ENCODE results near the gene TMEFF2. TPM values are rescaled to one million over a fixed set of nuclear protein-coding genes. Genes with fewer than 3 reads are reported as not detected.

The TMEFF2 gene
- total RNA-seq, 1 donor from 2014 or later: 23.9 TPM

DNA sequence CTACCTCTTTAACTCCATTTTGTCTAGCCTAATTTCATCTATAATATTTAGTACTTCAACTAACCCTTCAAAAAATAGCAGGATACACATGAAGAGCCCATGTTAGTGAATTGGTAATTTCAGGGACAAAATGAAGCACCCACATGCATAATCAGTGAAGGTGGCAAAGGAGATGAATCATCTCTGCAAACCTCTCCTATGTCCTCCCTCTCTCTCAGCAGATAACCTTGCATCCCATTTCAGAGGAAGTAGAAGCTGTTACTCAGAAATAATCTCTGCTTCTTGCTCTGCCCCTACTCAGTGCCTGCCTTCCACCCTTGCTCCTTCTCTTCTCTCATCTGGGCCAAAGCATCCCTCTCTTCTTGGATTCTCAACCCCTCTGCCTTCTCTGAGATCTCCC, 287.6 kb downstream of the TMEFF2 start:
- no peak overlapping the region for H3K27ac Mint-ChIP-seq (ENCODE audit: unreplicated experiment)
- H3K9me3 Mint-ChIP-seq (ENCODE audit: unreplicated experiment): peaks cover 1% of the 10 kb centered on the region
- H3K4me3 Mint-ChIP-seq (ENCODE audit: unreplicated experiment): no peak overlapping the region

DNA sequence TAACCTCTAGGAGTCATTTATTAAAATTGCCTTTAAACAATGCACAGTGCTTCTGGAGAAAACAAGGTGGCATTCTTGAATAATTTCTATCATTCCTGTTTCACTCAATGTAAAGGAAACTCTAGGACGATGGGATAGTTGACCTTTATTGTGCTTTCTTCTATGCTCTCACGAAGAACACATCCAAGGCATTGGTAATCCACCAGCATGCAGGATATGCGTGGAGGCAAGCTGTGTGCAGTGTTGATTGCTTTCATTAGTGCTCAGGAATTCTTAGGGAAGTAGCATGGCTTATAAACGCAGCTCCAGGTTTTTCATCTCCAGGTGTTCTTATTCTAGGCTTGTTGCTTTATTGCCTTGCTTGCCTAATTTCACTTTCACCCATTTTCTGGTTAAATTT, 289.4 kb downstream of the TMEFF2 start:
- Mint-ChIP-seq H3K4me1 (ENCODE audit: low read depth, unreplicated experiment) (no peaks in the 10 kb centered on the region), H3K27ac (ENCODE audit: unreplicated experiment) (no peak overlapping the region), H3K36me3 (ENCODE audit: unreplicated experiment) (peaks cover 6% of the 10 kb centered on the region), H3K27me3 (ENCODE audit: unreplicated experiment) (peaks cover 1% of the 10 kb centered on the region), H3K9me3 (ENCODE audit: unreplicated experiment) (peaks cover 4% of the 10 kb centered on the region), H3K4me3 (ENCODE audit: unreplicated experiment) (no peak overlapping the region)
- DNase-seq: no peak
- TF ChIP-seq, protein P1, sequence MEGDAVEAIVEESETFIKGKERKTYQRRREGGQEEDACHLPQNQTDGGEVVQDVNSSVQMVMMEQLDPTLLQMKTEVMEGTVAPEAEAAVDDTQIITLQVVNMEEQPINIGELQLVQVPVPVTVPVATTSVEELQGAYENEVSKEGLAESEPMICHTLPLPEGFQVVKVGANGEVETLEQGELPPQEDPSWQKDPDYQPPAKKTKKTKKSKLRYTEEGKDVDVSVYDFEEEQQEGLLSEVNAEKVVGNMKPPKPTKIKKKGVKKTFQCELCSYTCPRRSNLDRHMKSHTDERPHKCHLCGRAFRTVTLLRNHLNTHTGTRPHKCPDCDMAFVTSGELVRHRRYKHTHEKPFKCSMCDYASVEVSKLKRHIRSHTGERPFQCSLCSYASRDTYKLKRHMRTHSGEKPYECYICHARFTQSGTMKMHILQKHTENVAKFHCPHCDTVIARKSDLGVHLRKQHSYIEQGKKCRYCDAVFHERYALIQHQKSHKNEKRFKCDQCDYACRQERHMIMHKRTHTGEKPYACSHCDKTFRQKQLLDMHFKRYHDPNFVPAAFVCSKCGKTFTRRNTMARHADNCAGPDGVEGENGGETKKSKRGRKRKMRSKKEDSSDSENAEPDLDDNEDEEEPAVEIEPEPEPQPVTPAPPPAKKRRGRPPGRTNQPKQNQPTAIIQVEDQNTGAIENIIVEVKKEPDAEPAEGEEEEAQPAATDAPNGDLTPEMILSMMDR (IDR thresholded peaks at IDR 0.05; ENCODE audit: partially characterized antibody, unreplicated experiment): no peak

More for the DNA sequence above, 287.6 kb downstream of the TMEFF2 start:
- H3K27me3 Mint-ChIP-seq (ENCODE audit: unreplicated experiment): peaks cover 1% of the 10 kb centered on the region
- TF ChIP-seq, protein P1 (IDR thresholded peaks at IDR 0.05; ENCODE audit: partially characterized antibody, unreplicated experiment): no peak
- H3K36me3 Mint-ChIP-seq (ENCODE audit: unreplicated experiment): no peaks in the 10 kb centered on the region
- no peak for DNase-seq
- H3K4me1 Mint-ChIP-seq (ENCODE audit: low read depth, unreplicated experiment): no peaks in the 10 kb centered on the region

DNA sequence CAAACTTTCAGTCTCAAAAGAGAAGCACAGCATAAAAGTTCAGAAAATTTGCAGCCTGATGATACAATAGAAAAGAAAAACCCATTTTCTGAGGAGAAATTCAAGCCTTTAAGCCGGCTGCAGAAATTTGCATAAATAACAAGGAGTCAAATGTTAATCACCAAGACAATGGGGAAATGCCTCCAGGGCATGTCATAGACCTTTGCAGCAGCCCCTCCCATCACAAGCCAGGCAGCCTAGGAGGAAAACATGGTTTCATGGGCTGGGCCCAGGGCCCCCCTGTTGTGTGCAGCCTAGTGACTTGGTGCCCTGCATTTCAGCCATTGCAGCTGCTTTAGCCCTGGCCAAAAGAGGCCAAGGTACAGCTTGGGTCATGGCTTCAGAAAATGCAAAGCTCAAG, 293.7 kb downstream of the TMEFF2 start:
- Mint-ChIP-seq H3K9me3 (ENCODE audit: unreplicated experiment) (peaks cover 4% of the 10 kb centered on the region), H3K4me3 (ENCODE audit: unreplicated experiment) (no peak overlapping the region), H3K36me3 (ENCODE audit: unreplicated experiment) (peaks cover 8% of the 10 kb centered on the region), H3K27ac (ENCODE audit: unreplicated experiment) (no peak overlapping the region), H3K27me3 (ENCODE audit: unreplicated experiment) (no peaks in the 10 kb centered on the region), H3K4me1 (ENCODE audit: low read depth, unreplicated experiment) (peaks cover under 1% of the 10 kb centered on the region)
- TF ChIP-seq, protein P1 (IDR thresholded peaks at IDR 0.05; ENCODE audit: partially characterized antibody, unreplicated experiment): no peak
- DNase-seq: no peak

DNA sequence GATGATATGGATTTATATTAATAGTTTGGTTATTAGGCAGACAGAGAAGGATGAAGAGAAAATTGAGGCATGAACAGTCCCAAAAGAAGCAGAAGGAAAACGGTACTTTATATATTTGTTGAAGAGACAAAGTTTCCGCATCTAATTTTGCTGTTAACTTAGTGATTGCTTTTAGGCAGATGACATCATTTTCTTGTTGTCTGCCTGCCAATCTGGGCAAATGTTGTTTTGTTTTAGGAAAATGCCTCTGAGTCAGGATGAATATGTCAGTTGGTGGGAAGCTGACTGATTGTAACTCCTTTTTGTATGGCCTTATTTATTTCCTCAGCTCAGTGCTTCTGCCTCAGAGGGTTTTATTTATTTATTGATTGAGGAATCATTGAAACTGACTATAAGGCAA, 295.3 kb downstream of the TMEFF2 start:
- H3K9me3 Mint-ChIP-seq (ENCODE audit: unreplicated experiment): peaks cover 4% of the 10 kb centered on the region
- no peak overlapping the region for H3K27ac Mint-ChIP-seq (ENCODE audit: unreplicated experiment)
- H3K36me3 Mint-ChIP-seq (ENCODE audit: unreplicated experiment): peaks cover 8% of the 10 kb centered on the region
- H3K27me3 Mint-ChIP-seq (ENCODE audit: unreplicated experiment): peaks cover 1% of the 10 kb centered on the region
- no peak for DNase-seq
- TF ChIP-seq, protein P1 (IDR thresholded peaks at IDR 0.05; ENCODE audit: partially characterized antibody, unreplicated experiment): no peak
- H3K4me3 Mint-ChIP-seq (ENCODE audit: unreplicated experiment): no peak overlapping the region
- H3K4me1 Mint-ChIP-seq (ENCODE audit: low read depth, unreplicated experiment): peaks cover 16% of the 10 kb centered on the region

Data from glutamatergic neuron (in vitro differentiated cells).